ENCODE results near the gene MRPL50. TPM values are rescaled to one million over a fixed set of nuclear protein-coding genes. Genes with fewer than 3 reads are reported as not detected.

The MRPL50 gene
- total RNA-seq, 2 donors from 2014 or later: 9.5 to 16.3 TPM

GRCh38 chr9:101341958-101342357 lies 56.5 kb downstream of the MRPL50 start:
- no peak for DNase-seq (ENCODE audit: low spot score)
- H3K27me3 ChIP-seq (replicated peaks; ENCODE audit: insufficient read depth): no peaks in the 10 kb centered on the region
- no peak overlapping the region for H3K27ac ChIP-seq
- TF ChIP-seq CTCF (IDR thresholded peaks at IDR 0.05): no peak
- H3K9me3 ChIP-seq: no peaks in the 10 kb centered on the region
- ATAC-seq (ENCODE audit: insufficient number of reproducible peaks, low FRiP score, low read depth): no peak
- H3K36me3 ChIP-seq: no peaks in the 10 kb centered on the region
- no peaks in the 10 kb centered on the region for H3K4me1 ChIP-seq (ENCODE audit: control insufficient read depth in 1 of 2, low read depth in 2 of 2)
- no peak overlapping the region for H3K4me3 ChIP-seq

Other genes with a start within 250 kb of the MRPL50 start
- under 1 TPM in 1 of 2 donors, not detected in 1; 0.92 TPM for gene BAAT, start 13.6 kb downstream of the MRPL50 start, total RNA-seq
- 10 to 100 TPM; 20.4 to 28.2 TPM for gene ZNF189, start 233 bp upstream of the MRPL50 start, total RNA-seq
- gene ALDOB, start 37.2 kb upstream of the MRPL50 start, total RNA-seq: not detected
- gene RNF20, start 135.2 kb upstream of the MRPL50 start, total RNA-seq: 10 to 100 TPM; 24.7 to 31.0 TPM
- gene PPP3R2, start 196.4 kb upstream of the MRPL50 start, total RNA-seq: not detected